NCI-H128 (cell line): ENCODE results near the gene CCDC102B.
"Not testable (repeated sequence)": the region's sequence is repeated elsewhere in the genome, so short reads cannot be mapped to it uniquely, and the experiment has no call there.

Experiments
- DNase-seq: peaks from one replicate; lab custom pipeline; 2025; ENCODE audit not compliant: unreplicated experiment; lab: John Stamatoyannopoulos, UW

CCDC102B gene

DNA sequence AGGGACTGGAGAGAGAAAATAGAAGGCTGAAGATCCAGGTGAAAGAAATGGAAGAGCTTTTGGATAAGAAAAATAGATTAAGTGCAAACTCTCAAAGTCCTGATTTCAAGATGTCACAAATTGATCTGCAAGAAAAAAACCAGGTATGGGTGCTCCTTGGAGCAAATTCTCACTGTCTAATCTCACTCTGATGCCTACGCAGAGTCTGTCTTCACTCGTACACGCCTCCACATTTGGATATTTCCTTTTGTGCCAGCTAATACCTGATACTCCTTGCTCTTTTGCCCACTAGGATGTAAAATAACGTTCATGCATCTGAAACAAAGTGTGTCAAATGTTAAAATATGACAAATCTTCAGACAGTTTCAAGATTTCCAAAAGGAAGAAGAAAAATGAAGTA, 99.4 kb downstream of the CCDC102B start:
- no peak for DNase-seq

DNA sequence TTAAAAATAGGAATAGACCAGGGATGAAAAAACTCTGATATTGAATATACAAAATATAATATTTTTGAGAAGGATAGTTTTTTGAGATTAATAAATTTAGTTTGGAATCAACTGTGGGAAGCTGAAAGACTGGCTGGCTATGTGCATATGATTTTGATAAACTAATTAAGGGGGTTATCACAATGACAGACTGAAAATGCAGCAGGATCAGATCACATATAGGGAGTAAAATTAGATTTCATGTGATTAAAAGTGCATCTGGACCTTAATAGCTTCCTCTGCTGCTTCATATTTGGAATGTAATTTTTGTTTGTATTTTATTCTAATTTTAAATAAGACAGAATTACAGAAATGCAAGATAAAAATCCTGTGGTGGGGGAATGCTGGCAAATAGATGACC, 111.7 kb downstream of the CCDC102B start:
- no peak for DNase-seq

DNA sequence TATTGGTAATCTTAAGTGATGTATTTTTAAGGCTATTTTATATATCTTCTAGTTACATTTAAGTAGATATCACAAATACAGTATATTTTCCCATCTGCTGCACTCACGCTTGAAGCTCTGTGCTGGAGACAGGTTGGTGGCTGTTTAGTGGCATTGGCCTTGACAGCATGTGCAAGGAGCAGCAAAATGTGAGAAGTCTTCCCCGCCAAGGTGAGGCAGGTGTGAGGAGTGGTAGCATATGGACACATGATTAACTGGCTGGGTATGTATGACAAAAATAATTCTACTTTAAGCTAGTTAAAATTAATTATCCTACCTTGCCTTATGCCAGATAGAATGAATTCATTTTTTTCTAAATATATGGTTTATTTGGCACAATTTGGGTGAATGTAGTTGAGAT, 117.2 kb downstream of the CCDC102B start:
- no peak for DNase-seq

DNA sequence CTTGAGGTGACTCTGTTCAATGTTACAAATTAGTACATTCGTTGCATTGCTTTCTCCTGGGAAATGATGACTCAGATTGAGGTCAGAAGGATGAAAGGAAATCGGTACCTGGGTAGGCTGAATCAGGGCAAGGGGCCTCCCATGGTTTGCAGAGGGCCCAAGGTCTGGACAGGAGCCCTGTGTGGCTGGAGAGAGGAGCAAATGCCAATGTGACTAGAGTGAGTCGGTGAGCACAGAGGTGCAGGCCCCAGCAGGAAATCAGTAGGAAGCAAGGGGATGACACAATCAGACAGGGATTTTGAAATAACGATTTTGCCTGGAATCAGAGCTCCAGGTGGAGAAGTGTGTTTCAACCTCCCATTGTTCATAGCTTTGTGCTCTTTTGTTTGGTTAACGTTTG, 118.9 kb downstream of the CCDC102B start:
- DNase-seq = no peak

DNA sequence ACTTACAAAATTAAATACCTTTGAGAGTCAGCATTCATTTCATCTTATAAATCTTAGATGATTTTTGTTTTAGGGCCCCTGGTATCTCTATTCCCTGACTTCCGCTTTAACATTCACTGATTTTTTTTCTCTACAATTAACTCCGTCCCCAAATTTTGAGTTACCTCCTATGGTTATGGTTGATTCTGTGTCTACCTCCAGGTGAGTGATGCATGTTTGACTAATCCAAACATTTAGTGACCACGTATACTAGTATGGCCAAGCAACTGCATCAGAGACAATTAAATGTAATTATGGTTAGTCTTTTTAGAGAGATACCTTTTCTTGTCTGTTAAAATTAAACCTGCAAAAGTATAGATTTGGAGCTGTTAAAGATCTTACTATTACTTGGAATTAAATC, 120.3 kb downstream of the CCDC102B start:
- no peak for DNase-seq

DNA sequence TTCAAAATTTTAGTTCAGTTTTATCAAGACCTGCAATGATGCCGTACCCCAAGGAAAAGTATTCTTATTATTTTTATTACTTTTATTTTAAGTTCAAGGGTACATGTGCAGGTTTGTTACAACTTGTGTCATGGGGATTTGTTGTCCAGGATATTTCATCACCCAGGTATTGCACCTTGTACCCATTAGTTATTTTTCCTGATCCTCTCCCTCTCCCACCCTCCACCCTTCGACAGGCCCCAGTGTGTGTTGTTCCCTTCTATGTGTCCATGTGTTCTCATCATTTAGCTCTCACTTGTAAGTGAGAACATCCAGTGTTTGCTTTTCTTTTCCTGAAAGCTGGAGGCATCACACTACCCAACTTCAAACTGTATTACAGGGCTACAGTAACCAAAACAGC, 122.0 kb downstream of the CCDC102B start:
- DNase-seq = no peak

DNA sequence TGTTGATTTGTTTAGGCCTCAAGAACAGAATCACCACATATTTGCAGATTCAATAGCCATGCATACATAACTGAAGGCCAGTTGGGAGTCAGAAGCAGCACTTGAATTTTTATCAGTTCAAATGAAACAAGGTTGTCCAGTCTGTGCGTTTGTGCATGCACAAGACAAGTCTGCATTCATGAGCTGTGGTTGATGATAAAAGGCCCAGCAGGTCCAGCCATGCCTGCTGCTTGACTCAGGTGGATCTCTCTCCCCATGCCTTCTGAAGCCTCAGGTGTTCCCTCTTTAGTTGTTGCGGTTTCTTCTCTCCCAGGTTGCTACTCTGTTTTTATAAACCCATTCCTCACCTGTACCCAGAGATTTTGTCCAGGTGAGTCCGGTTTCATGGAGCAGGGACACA, 124.5 kb downstream of the CCDC102B start:
- no peak for DNase-seq

DNA sequence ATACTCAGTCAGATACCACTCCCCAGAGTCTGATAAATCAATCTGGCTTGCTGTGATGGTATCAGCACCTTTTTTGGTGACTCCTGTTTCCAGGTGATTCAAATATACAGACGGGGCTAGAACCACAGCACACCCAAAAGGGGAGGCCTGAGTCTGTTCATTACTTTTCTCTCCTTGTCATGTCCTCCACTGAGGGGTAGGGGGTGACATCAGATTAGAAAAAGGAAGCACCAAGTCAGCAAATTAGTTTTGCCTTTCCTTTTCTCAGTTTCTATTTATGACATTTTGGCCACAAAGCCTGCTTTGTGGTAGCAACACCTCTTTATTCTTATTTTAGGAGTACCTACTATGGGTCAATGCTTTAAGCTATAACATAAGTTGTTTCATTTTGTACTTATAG, 127.4 kb downstream of the CCDC102B start:
- DNase-seq = no peak

DNA sequence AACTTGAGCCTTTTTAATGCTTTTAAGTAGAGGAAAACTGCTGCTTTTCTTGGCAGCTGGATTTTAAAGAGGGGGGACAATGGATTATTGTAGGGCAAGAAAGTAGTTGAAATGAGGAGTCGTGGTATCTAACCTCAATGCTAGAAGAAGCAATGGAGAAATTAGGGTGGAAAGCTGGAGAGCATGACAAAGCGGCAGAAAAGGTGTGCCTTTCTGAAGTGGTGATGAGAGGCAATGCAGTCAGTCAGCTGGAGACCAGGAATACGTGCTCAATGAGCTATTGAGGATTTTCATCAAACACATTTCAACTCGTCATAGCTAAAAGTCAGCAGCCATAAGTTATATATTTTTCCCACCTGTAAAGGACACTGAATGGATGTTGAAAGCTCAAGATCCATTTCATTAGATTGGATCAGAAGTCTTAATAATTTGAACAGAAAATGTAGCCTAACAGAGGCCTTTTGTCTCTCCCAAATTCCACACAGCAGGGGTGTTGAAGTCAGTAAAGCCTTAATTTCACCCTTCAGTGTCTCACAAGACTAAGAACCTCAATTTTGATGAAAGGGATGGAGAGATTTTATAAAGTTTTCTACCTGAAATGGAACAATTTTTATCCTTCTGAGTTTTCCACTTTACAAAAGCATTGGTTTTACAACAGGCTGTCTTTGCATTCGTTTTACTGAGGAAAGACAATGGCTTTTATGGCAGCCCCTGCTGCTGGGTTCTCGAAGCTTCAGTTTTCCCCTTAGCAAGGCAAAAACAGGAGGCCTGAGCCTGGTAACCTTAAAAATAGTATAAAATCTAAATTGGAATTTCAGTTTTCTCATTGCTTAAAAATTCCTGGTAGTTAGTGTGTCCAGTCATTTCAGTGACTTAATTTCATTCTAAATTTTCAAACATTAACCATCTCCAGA, 131.1 kb downstream of the CCDC102B start:
- DNase-seq = no peak

DNA sequence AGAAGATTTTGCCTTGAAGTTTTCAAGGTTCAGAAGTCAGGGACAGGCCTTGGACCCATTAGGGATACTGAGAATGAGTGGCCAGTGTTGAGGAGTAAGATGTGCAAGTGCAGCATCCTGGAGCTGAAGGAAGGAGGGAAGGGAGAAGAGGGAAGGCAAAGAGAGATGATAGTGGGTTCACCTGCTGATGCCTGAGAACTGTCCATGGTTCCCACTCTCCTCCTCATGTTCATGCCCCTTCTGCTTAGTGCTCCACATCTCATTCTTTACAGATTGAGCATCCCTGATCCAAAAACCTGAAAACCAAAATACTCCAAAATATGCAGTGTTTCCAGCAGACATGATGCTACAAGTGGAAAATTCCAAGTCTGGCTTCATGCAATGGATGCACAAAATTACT, 137.8 kb downstream of the CCDC102B start:
- DNase-seq = no peak

DNA sequence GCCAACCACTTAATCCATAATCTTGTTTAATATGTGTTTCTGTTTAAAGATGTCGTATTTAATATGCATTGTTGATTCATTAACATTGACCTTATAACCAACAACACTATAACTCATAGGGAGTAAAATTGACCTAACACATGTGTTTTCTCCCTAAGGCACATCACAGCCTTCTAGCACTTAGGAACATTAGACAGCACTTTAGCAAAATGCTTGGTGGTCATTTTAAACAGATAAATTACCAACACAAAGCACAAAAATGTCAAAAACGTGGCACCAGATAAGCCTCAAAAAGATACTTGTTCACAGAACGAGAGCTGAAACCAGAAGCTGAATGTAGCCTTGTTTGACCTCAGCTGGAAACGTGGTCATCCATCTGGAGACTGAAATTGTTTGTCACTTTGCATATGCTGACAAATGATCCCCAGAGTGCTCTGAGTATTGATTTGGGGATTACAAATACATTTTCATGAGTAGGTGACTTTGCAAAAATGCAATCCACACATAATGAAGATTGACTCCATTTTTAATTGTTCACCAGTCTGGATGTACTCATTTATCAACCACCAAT, 139.2 kb downstream of the CCDC102B start:
- no peak for DNase-seq

DNA sequence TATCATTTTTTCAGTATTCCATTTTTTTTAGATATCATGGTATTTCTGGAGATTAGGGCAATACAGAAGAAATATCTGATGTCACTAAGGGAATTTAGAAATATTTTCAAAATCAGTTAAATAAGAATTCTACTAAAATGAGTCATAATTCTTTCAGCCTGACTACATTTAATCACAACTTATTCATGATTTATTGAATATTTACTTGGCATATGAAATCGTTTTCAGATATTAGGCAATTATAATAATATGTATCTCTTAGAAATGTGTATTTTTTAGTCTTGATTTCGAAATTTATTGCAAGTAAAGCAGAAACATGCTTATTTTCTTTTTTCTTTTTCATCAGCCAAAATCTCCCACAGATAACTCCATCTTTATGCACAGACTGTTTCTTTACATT, 142.2 kb downstream of the CCDC102B start:
- no peak for DNase-seq

DNA sequence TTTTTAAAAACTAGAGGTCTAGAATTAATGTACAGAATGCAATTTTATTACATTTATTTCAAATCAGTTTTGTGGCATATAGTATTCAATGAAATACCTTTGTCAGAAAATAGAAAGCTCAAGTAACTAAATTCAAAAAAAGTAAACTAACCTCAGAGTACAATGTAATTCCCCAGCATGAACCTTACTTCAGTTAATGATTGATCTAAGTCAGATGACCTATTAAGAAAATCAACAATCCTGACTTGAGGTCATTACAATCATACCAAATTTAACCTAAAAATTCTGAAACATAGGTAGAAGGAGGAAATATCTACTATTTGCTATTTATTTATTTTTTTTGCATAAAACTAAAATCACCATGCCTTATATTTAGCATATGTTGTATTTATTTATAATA, 142.9 kb downstream of the CCDC102B start:
- DNase-seq = no peak

DNA sequence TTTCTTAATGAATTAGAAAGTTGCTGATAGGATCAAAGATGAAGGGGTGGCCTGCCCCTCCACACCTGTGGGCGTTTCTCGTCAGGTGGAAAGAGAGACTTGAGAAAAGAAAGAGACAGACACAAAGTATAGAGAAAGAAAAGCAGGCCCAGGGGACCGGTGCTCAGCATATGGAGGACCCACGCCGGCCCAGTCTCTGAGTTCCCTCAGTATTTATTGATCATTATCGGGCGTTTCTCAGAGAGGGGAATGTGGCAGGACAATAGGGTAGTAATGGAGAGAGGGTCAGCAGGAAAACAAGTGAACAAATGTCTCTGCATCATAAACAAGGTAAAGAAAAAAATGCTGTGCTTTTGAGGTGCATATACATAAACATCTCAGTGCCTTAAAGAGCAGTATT, 144.3 kb downstream of the CCDC102B start:
- DNase-seq = no peak

DNA sequence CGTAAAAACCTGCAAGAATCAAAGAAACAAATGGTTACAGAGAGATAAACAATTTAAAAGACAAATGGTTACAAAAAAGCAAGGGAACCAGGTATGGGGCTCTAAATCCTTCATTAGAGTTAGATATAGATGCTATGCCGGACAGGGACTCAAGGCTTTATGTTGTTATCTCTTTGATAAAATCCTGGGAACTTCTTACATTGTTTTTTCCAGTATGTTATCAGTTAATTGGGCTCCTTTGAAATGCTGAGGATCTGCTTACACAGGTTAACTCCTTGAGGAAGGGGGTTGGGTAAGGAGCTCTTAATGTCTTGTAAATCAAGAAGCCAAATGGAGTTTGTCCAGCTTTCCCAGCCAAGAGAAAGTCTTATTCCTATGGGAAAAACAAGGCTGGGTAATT, 146.0 kb downstream of the CCDC102B start:
- DNase-seq = not testable (repeated sequence)

DNA sequence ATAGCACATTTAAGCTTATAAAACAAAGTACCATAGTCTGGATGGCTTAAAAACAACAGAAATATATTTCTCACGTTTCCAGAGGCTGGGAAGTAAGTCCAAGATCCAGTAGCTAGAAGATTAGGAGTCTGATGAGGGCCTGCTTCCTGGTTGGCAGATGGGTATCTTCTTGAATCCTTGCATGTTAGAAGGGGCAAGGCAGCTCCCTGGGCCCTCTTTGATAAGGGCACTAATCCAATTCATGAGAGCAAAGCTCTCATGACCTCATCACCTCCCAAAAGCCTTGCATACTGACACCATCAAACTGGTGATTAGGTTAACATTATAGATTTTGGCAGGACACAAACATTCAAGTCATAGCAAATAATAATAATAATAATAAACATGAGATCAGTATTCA, 146.4 kb downstream of the CCDC102B start:
- DNase-seq = no peak

DNA sequence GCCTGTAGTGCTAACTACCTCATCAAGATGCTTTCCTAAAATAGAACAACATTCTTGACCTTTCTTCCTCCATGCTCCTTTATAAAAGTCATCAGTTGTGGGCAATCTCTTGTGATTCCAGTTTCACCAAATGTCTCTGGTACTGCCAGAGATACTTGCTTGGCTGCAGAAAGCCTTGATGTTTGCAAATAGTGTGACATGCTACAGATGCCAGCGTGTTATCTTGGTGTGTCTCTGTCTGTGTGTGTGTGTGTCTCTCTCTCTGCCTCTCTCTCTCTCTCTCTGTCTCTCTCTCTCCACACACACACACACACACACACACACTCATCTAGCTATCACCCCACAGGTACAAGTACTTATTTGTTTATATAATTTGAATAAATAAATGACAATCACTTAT, 146.9 kb downstream of the CCDC102B start:
- DNase-seq = no peak

DNA sequence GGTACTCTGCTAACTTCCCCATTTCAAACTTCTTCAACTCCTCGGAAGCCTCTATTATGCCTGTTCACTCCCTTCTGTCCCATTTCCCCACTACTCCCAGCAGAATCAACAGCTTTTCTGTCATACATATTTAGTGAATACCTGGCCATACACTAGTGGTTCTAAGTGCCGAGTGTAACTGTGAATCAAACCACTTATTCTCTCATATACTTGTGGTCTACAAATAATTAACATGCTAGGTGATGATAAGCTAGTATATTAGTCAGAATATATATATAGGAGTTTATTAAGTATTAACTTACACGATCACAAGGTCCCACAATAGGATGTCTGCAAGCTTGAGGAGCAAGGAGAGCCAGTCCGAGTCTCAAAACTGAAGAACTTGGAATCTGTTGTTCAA, 150.7 kb downstream of the CCDC102B start:
- DNase-seq = no peak

DNA sequence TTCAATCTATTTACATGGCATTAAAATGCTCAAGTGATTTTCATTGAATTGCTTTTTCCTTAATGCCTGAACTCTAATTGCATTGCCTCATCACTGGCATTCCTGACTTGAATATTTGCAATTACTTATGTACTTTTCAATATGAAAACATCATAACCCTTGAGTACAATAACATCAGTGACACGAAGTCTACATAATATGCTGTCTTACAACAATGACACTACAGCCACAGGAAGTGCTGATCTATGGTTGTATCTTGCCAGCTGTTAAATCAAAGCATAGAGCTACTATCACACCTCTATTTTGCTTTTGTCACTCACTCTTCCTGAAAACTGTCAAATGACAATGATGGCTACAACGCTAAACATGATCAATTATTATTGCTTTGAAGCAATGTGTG, 156.9 kb downstream of the CCDC102B start:
- DNase-seq = no peak

DNA sequence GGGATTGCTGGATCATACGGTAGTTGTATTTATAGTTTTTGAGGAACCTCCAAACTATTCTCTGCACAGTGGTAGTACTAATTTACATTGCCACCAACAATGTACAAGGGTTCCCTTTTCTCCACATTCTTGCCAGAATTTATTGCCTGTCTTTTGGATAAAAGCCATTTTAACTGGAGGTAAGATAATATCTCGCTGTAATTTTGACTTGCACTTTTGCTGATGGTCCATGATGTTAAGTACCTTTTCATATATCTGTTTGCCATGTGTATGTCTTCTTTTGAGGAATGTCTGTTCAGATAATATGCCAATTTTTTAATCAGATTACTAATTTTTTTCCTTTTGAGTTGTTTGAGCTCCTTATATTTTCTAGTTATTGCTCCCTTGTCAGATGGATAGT, 158.8 kb downstream of the CCDC102B start:
- no peak for DNase-seq

DNA sequence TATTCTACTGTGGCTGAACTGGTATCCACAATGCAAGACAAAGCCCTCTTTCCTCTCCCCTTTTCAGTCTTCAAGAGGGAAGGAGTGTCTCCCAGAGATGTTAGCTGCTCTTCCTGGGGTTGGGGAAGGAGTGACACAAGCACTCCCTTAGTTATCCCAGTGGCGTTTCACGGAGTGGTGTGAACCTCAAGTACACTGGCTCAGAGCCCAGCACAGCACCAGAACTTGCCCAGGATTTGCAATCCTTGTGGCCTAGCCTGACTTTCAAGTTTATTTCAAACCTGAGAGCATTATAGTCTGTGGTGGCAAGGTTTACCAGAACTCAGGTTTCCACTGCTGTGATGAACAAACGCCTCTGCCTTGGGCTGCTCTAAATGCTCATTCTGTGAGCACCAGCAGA, 162.5 kb downstream of the CCDC102B start:
- DNase-seq = no peak

DNA sequence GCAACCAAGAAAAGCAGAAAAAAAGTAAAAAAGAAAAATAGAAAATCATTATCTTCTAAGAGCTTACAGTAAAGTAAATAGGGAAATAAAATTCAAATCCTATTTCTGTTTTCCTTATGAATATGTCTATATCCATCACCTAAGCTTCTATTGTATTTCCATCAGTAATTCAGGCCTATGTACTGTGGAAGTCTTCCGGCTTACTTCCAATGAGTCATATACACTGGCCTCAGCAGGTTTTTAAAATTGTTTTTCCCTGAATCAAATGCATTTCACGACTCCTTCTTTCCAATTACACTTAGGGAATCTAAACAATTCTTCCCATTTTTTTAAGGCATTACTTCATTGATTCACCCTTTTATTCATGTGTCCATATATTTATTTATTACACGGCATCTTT, 164.7 kb downstream of the CCDC102B start:
- no peak for DNase-seq

DNA sequence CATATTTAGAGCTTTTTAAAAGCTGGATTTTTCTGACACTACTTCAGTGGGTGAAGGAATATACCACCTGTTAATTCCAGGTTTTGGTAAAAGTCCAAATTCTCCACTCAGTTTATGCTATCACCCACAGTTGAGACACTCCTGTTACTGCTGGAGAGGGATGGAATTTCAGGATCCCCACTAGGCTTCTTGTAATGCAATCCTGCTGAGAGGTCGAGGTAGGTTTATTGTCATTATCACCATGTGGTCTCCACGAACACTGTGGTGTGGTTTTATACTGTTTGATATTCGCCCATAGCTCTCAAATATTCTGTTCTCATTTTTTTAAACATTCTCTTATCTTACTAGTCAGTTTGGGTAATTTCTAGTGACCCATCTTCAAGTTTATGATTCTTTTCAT, 167.9 kb downstream of the CCDC102B start:
- no peak for DNase-seq
